Measurements from ENCODE around the gene NAA15.
"Not testable (repeated sequence)": the region's sequence is repeated elsewhere in the genome, so short reads cannot be mapped to it uniquely, and the experiment has no call there.

NAA15 gene

GRCh38 chr4:139304920-139305319 is 3.6 kb downstream of the NAA15 start:
- Mint-ChIP-seq H3K4me1 (ENCODE audit: low read depth in 2 of 2) (peaks cover 41 to 49% of the 10 kb centered on the region in 2 donors), H3K36me3 (ENCODE audit: insufficient read depth) (peaks cover 41% of the 10 kb centered on the region), H3K27ac (peak overlapping the region; percentile 36 to 86), H3K9me3 (no peaks in the 10 kb centered on the region), H3K4me3 (peak overlapping the region in 1 of 2 donors; percentile 26), H3K27me3 (no peaks in the 10 kb centered on the region)
- ATAC-seq (replicated peaks), result no peak
- no peak for DNase-seq

- H3K36me3 Mint-ChIP-seq (ENCODE audit: insufficient read depth), result peaks cover 12% of the 10 kb centered on the region
- H3K9me3 Mint-ChIP-seq, result no peaks in the 10 kb centered on the region
- H3K4me3 Mint-ChIP-seq, result peak overlapping the region in 1 of 2 donors; percentile 5
- ATAC-seq (replicated peaks) (no peak), DNase-seq (no peak)
- no peaks in the 10 kb centered on the region for H3K27me3 Mint-ChIP-seq
- H3K4me1 Mint-ChIP-seq (ENCODE audit: low read depth in 2 of 2), result peaks cover 43 to 65% of the 10 kb centered on the region in 2 donors
- no peak overlapping the region for H3K27ac Mint-ChIP-seq
These were observed 10.6 kb downstream of the NAA15 start for GRCh38 chr4:139311909-139312308.

GRCh38 chr4:139312552-139313332 is 11.4 kb downstream of the NAA15 start:
- ATAC-seq (replicated peaks) (no peak), DNase-seq (no peak)
- no peaks in the 10 kb centered on the region for H3K27me3 Mint-ChIP-seq
- H3K9me3 Mint-ChIP-seq, result no peaks in the 10 kb centered on the region
- peaks cover 12% of the 10 kb centered on the region for H3K36me3 Mint-ChIP-seq (ENCODE audit: insufficient read depth)
- peak overlapping the region in 1 of 2 donors; percentile 5 for H3K4me3 Mint-ChIP-seq
- H3K4me1 Mint-ChIP-seq (ENCODE audit: low read depth in 2 of 2), result peaks cover 46 to 65% of the 10 kb centered on the region in 2 donors
- H3K27ac Mint-ChIP-seq, result peak overlapping the region in 1 of 2 donors; percentile 86

GRCh38 chr4:139313414-139313813 is 12.1 kb downstream of the NAA15 start:
- H3K36me3 Mint-ChIP-seq (ENCODE audit: insufficient read depth); ATAC-seq (replicated peaks); DNase-seq; H3K27me3 Mint-ChIP-seq; H3K9me3 Mint-ChIP-seq: not testable (repeated sequence)
- H3K4me1 Mint-ChIP-seq (ENCODE audit: low read depth in 2 of 2), result peaks cover 46 to 65% of the 10 kb centered on the region in 2 donors
- peak overlapping the region; percentile 55 to 66 for H3K4me3 Mint-ChIP-seq
- peak overlapping the region; percentile 83 to 86 for H3K27ac Mint-ChIP-seq

GRCh38 chr4:139314047-139314800 is 12.9 kb downstream of the NAA15 start:
- peaks cover 46 to 63% of the 10 kb centered on the region in 2 donors for H3K4me1 Mint-ChIP-seq (ENCODE audit: low read depth in 2 of 2)
- peak overlapping the region; percentile 55 to 66 for H3K4me3 Mint-ChIP-seq
- peak; percentile 79 for ATAC-seq (replicated peaks)
- no peaks in the 10 kb centered on the region for H3K9me3 Mint-ChIP-seq
- DNase-seq, result no peak
- H3K36me3 Mint-ChIP-seq (ENCODE audit: insufficient read depth), result peaks cover 7% of the 10 kb centered on the region
- no peaks in the 10 kb centered on the region for H3K27me3 Mint-ChIP-seq
- H3K27ac Mint-ChIP-seq, result peak overlapping the region; percentile 83 to 86

GRCh38 chr4:139315221-139315675 is 13.9 kb downstream of the NAA15 start:
- peaks cover 54 to 68% of the 10 kb centered on the region in 2 donors for H3K4me1 Mint-ChIP-seq (ENCODE audit: low read depth in 2 of 2)

GRCh38 chr4:139316733-139317132 is 15.4 kb downstream of the NAA15 start:
- Mint-ChIP-seq H3K4me1 (ENCODE audit: low read depth in 2 of 2) (peaks cover 53 to 73% of the 10 kb centered on the region in 2 donors), H3K36me3 (ENCODE audit: insufficient read depth) (peaks cover 14% of the 10 kb centered on the region), H3K4me3 (peak overlapping the region in 1 of 2 donors; percentile 10), H3K27ac (peak overlapping the region in 1 of 2 donors; percentile 66), H3K27me3 (no peaks in the 10 kb centered on the region), H3K9me3 (no peaks in the 10 kb centered on the region)
- DNase-seq, result no peak
- no peak for ATAC-seq (replicated peaks)

More at GRCh38 chr4:139315221-139315675, 13.9 kb downstream of the NAA15 start:
- DNase-seq, result no peak
- Mint-ChIP-seq H3K9me3 (no peaks in the 10 kb centered on the region), H3K27ac (peak overlapping the region; percentile 66 to 83), H3K27me3 (no peaks in the 10 kb centered on the region), H3K36me3 (ENCODE audit: insufficient read depth) (peaks cover 7% of the 10 kb centered on the region), H3K4me3 (peak overlapping the region; percentile 33 to 48)
- ATAC-seq (replicated peaks), result no peak

GRCh38 chr4:139317635-139318034 is 16.3 kb downstream of the NAA15 start:
- Mint-ChIP-seq H3K4me1 (ENCODE audit: low read depth in 2 of 2) (peaks cover 55 to 74% of the 10 kb centered on the region in 2 donors), H3K27me3 (no peaks in the 10 kb centered on the region), H3K36me3 (ENCODE audit: insufficient read depth) (peaks cover 14% of the 10 kb centered on the region), H3K27ac (peak overlapping the region in 1 of 2 donors; percentile 66), H3K9me3 (no peaks in the 10 kb centered on the region), H3K4me3 (no peak overlapping the region)
- ATAC-seq (replicated peaks) (no peak), DNase-seq (no peak)

- Mint-ChIP-seq H3K4me1 (ENCODE audit: low read depth in 2 of 2) (peaks cover 57 to 70% of the 10 kb centered on the region in 2 donors), H3K9me3 (no peaks in the 10 kb centered on the region), H3K27ac (no peak overlapping the region), H3K27me3 (no peaks in the 10 kb centered on the region), H3K4me3 (peak overlapping the region in 1 of 2 donors; percentile 4), H3K36me3 (ENCODE audit: insufficient read depth) (peaks cover 12% of the 10 kb centered on the region)
- DNase-seq, result no peak
- no peak for ATAC-seq (replicated peaks)
These were observed 18.3 kb downstream of the NAA15 start for GRCh38 chr4:139319571-139319970.

GRCh38 chr4:139322070-139322469 is 20.8 kb downstream of the NAA15 start:
- H3K27ac Mint-ChIP-seq, result peak overlapping the region in 1 of 2 donors; percentile 49
- not testable (repeated sequence) for H3K4me3 Mint-ChIP-seq

GRCh38 chr4:139322541-139322940 is 21.2 kb downstream of the NAA15 start:
- not testable (repeated sequence) for ATAC-seq (replicated peaks); H3K9me3 Mint-ChIP-seq; H3K4me3 Mint-ChIP-seq; DNase-seq; H3K27me3 Mint-ChIP-seq
- Mint-ChIP-seq H3K27ac (peak overlapping the region in 1 of 2 donors; percentile 49), H3K36me3 (ENCODE audit: insufficient read depth) (peaks cover 21% of the 10 kb centered on the region), H3K4me1 (ENCODE audit: low read depth in 2 of 2) (peaks cover 35 to 52% of the 10 kb centered on the region in 2 donors)

More at GRCh38 chr4:139322070-139322469, 20.8 kb downstream of the NAA15 start:
- H3K36me3 Mint-ChIP-seq (ENCODE audit: insufficient read depth), result peaks cover 17% of the 10 kb centered on the region
- not testable (repeated sequence) for DNase-seq; ATAC-seq (replicated peaks); H3K9me3 Mint-ChIP-seq; H3K27me3 Mint-ChIP-seq
- peaks cover 38 to 54% of the 10 kb centered on the region in 2 donors for H3K4me1 Mint-ChIP-seq (ENCODE audit: low read depth in 2 of 2)

GRCh38 chr4:139324620-139325019 is 23.3 kb downstream of the NAA15 start:
- Mint-ChIP-seq H3K4me3 (no peak overlapping the region), H3K27me3 (no peaks in the 10 kb centered on the region), H3K9me3 (no peaks in the 10 kb centered on the region), H3K4me1 (ENCODE audit: low read depth in 2 of 2) (peaks cover 35 to 55% of the 10 kb centered on the region in 2 donors), H3K27ac (peak overlapping the region; percentile 32 to 72), H3K36me3 (ENCODE audit: insufficient read depth) (peaks cover 31% of the 10 kb centered on the region)
- DNase-seq, result no peak
- no peak for ATAC-seq (replicated peaks)

GRCh38 chr4:139329665-139330200 is 28.4 kb downstream of the NAA15 start:
- Mint-ChIP-seq H3K9me3 (no peaks in the 10 kb centered on the region), H3K27ac (peak overlapping the region; percentile 13 to 36), H3K36me3 (ENCODE audit: insufficient read depth) (peaks cover 33% of the 10 kb centered on the region), H3K4me3 (no peak overlapping the region), H3K4me1 (ENCODE audit: low read depth in 2 of 2) (peaks cover 21 to 27% of the 10 kb centered on the region in 2 donors), H3K27me3 (no peaks in the 10 kb centered on the region)
- DNase-seq (no peak), ATAC-seq (replicated peaks) (no peak)

Measured in effector memory CD8-positive, alpha-beta T cell (primary cell).